ENCODE data around the gene ARPC5L. TPM values are rescaled to one million over a fixed set of nuclear protein-coding genes. Genes with fewer than 3 reads are reported as not detected.

Gene ARPC5L
- total and polyA plus RNA-seq, 2 of the 8 experiments (the other 6 are each of a cell fraction or from before 2014, with no cell fraction given) = 34.1 to 50.6 TPM

- Histone ChIP-seq H3K23me2 (ENCODE audit: low read depth, low read length) (peaks cover 2% of the 10 kb centered on the region; the same call in 1 of the 2 replicates), H3K18ac (ENCODE audit: extremely low read depth, low read length) (no peak overlapping the region), H3K27me3 (replicated peaks in 1 of 4; ENCODE audit: control insufficient read depth in 3 of 4, extremely low read depth in 1 of 4, insufficient read depth in 3 of 4, low read length in 3 of 4) (no peaks in the 10 kb centered on the region), H3K4me2 (ENCODE audit: insufficient read depth in 1 of 2, low read depth in 2 of 2, low read length in 2 of 2) (no peak overlapping the region), H3K14ac (ENCODE audit: insufficient read length) (no peak overlapping the region), H4K91ac (replicated peaks; ENCODE audit: insufficient read length, low read length) (no peak overlapping the region), H2BK20ac (ENCODE audit: low read length) (no peak overlapping the region), H2BK15ac (ENCODE audit: low read length) (no peak overlapping the region), H3K4me1 (replicated peaks in 1 of 4; ENCODE audit: control insufficient read depth in 3 of 4, insufficient read depth in 4 of 4, low read length in 3 of 4) (no peaks in the 10 kb centered on the region; a peak in 2 of 7 replicates), H3K27ac (ENCODE audit: low read depth, low read length) (no peak overlapping the region), H2BK12ac (ENCODE audit: low read depth, low read length) (no peak overlapping the region), H3K79me2 (ENCODE audit: control insufficient read depth in 1 of 2, insufficient read depth in 2 of 2, low read length in 2 of 2) (no peaks in the 10 kb centered on the region), H2AFZ (ENCODE audit: low read length) (no peak overlapping the region), H3K79me1 (ENCODE audit: low read depth, low read length) (no peaks in the 10 kb centered on the region), H4K20me1 (replicated peaks in 1 of 2; ENCODE audit: control insufficient read depth in 1 of 2, insufficient read depth in 2 of 2, low read length in 2 of 2) (peaks cover 0 to 2% of the 10 kb centered on the region in 2 experiments), H3K9me3 (ENCODE audit: insufficient read depth in 2 of 2, low read depth in 1 of 2, low read length in 1 of 2) (no peaks in the 10 kb centered on the region), H2AK5ac (ENCODE audit: low read depth, low read length) (no peak overlapping the region), H2BK120ac (replicated peaks; ENCODE audit: low read depth, low read length) (no peak overlapping the region), H4K5ac (ENCODE audit: insufficient read length, low read depth, low read length) (no peak overlapping the region), H3K56ac (replicated peaks; ENCODE audit: insufficient read length, low read depth, low read length) (no peak overlapping the region), H3K36me3 (ENCODE audit: control insufficient read depth in 2 of 4, insufficient read depth in 4 of 4, low read length in 3 of 4) (peaks cover 0 to 7% (median 2%) of the 10 kb centered on the region in 4 experiments; a peak in 2 of 8 replicates), H3K23ac (ENCODE audit: insufficient read length) (no peak overlapping the region), H4K8ac (ENCODE audit: extremely low read depth, insufficient read depth, low read length) (no peak overlapping the region), H2BK5ac (ENCODE audit: low read depth, low read length) (no peak overlapping the region), H3K4ac (replicated peaks; ENCODE audit: insufficient read length, low read depth, low read length) (no peak overlapping the region), H3K9ac (replicated peaks in 1 of 4; ENCODE audit: extremely low read depth in 1 of 4, low read depth in 3 of 4, low read length in 3 of 4) (no peak overlapping the region), H3K4me3 (ENCODE audit: extremely low read depth in 1 of 4, insufficient read depth in 2 of 4, low read depth in 3 of 4, low read length in 4 of 4) (no peak overlapping the region)
- DNase-seq (ENCODE audit: low read depth in 1 of 2, low spot score in 2 of 2) = no peak
- ChIA-PET POLR2A (ENCODE audit: partially characterized antibody) (interaction anchor here (1.0 kb wide), 2 partner anchors 10 to 46 kb away, joined by 3 read pairs; partner anchors contain the start of genes ARPC5L and RPL35), CTCF (ENCODE audit: partially characterized antibody) (interaction anchor here (1.1 to 1.2 kb wide), 2 partner anchors 52 to 356 kb away, joined by 3 read pairs; no protein-coding TSS in a partner anchor)
- FAIRE-seq = no peak
- WGBS, 2 experiments (ENCODE audit: extremely low coverage in 1 of 2, insufficient coverage in 1 of 2, insufficient read length in 1 of 2, insufficient replicate concordance in 2 of 2, low coverage in 1 of 2, low lambda C conversion rate in 2 of 2, missing lambda C conversion rate in 1 of 2) = 89% methylated on average over 2 of the region's 2 CpGs; no CpG with 5 or more reads in 1 of the 2 experiments
- TF ChIP-seq MAFK (IDR thresholded peaks at IDR 0.05; ENCODE audit: low read depth, low read length) (no peak), TAF7 (optimal IDR thresholded peaks at IDR 0.05; ENCODE audit: borderline replicate concordance, low read depth, low read length) (no peak), NANOG (IDR thresholded peaks at IDR 0.05; ENCODE audit: insufficient read depth, low read depth, low read length, poor library complexity, severe bottlenecking) (no peak), KDM5A (IDR thresholded peaks at IDR 0.05; ENCODE audit: low read length) (no peak), RNF2 (IDR thresholded peaks at IDR 0.05; ENCODE audit: borderline replicate concordance, low read depth, low read length, missing control alignments, poor library complexity, severe bottlenecking) (no peak), YY1 (IDR thresholded peaks at IDR 0.05; ENCODE audit: low read depth, low read length) (no peak), NRF1 (IDR thresholded peaks at IDR 0.05; ENCODE audit: low read depth, low read length) (no peak), CBX5 (IDR thresholded peaks at IDR 0.05; ENCODE audit: low read depth, low read length) (no peak), HDAC6 (IDR thresholded peaks at IDR 0.05; ENCODE audit: low read depth, low read length) (no peak), RFX5 (IDR thresholded peaks at IDR 0.05; ENCODE audit: borderline replicate concordance, low read depth, low read length) (no peak), TBP (IDR thresholded peaks at IDR 0.05; ENCODE audit: low read depth, low read length) (no peak), TEAD4 (IDR thresholded peaks at IDR 0.05; ENCODE audit: low read depth, low read length) (no peak)
These were observed 46.2 kb downstream of the ARPC5L start for GRCh38 chr9:124908098-124908497.

Measured in H1 (cell line).